Endothelial cell (in vitro differentiated cells): Measurements from ENCODE around the gene FICD. TPM values are rescaled to one million over a fixed set of nuclear protein-coding genes. Genes with fewer than 3 reads are reported as not detected.

Experiments
- DNase-seq: peaks from one replicate; pipeline ENCODE4 v3.0.0; 2021; ENCODE audit warnings: low spot score
- H3K27ac Mint-ChIP-seq: one replicate; pipeline ENCODE4 v1.8.0; 2021; ENCODE audit warnings: mixed read lengths, inconsistent platforms; ENCODE audit not compliant: unreplicated experiment
- H3K27me3 Mint-ChIP-seq: one replicate; pipeline ENCODE4 v1.8.0; 2021; ENCODE audit warnings: mild to moderate bottlenecking, moderate library complexity, mixed read lengths, inconsistent platforms; ENCODE audit not compliant: unreplicated experiment
- H3K36me3 Mint-ChIP-seq: one replicate; pipeline ENCODE4 v1.8.0; 2021; ENCODE audit warnings: mild to moderate bottlenecking, low read depth, mixed read lengths, inconsistent platforms; ENCODE audit not compliant: unreplicated experiment
- H3K4me1 Mint-ChIP-seq: one replicate; pipeline ENCODE4 v1.8.0; 2021; ENCODE audit warnings: mild to moderate bottlenecking, mixed read lengths, inconsistent platforms; ENCODE audit not compliant: unreplicated experiment
- H3K4me3 Mint-ChIP-seq: one replicate; pipeline ENCODE4 v1.8.0; 2021; ENCODE audit warnings: mild to moderate bottlenecking, mixed read lengths, inconsistent platforms; ENCODE audit not compliant: unreplicated experiment
- H3K9me3 Mint-ChIP-seq: one replicate; pipeline ENCODE4 v1.8.0; 2021; ENCODE audit warnings: mixed read lengths, inconsistent platforms; ENCODE audit not compliant: unreplicated experiment
- total RNA-seq: library from RNA; stranded (reverse); fragmentation: NEBNext Ultra II Directional; extraction: Animal tissue kit (Norgen Biotek cat#: 25700); gene quantifications from one replicate; pipeline ENCODE4 v1.2.1, GENCODE V29; 2021; ENCODE audit not compliant: unreplicated experiment
- TF ChIP-seq, protein P1 (sequence below): fragments of 200-600 bp; sonication (generic); IDR thresholded peaks from one replicate; pipeline ENCODE4 v1.5.0; 2021; ENCODE audit warnings: antibody characterized with exemption; ENCODE audit not compliant: unreplicated experiment

Gene FICD
- total RNA-seq, 1 donor from 2014 or later = 5.5 TPM

DNA sequence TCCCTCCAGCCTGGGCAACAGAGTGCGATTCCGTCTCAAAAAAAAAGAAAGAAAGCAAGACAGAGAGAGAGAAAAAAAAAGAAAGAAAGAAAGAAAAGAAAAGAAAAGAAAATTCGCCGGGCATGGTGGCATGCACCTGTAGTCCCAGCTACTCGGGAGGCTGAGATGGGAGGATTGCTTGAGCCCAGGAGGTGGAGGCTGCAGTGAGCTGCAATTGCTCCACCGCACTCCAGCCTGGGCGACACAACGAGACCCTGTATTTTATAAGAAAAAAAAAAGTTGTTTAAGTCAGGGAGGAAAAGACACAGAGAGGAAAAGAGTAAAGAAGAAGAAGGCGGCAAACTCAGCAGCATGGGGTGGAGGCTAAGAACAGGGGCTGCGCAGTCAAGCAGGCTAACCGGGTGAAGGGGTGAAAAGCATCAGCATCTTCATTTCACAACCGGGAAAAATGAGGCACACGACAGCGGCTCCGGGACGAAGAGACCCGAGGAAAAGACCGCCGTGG, 557 bp upstream of the FICD start:
- Mint-ChIP-seq H3K27ac (peak overlapping the region; percentile 36), H3K4me3 (peak overlapping the region; percentile 92), H3K27me3 (peaks cover 17% of the 10 kb centered on the region)

DNA sequence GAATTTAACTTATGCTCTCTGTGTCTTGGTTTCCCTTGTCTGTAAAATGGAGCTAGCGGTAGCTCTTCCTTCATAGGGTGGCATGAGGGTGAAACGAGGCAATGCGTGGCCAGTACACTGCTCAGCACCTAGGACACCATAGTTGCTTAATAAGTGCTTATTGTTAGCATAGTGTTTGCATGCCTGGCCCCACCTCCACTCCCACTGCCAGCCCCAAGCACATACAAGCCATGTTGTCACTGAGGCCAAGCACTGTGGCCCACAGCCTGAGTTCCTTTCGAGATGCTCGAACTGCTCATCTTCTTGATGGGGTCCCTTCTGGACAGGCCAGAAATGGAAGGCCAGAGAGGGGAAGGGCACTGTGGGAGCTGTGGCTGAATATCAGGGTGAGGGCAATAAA, 839 bp downstream of the FICD start:
- Mint-ChIP-seq H3K27ac (peak overlapping the region; percentile 84), H3K36me3 (peaks cover 15% of the 10 kb centered on the region), H3K4me3 (peak overlapping the region; percentile 92), H3K4me1 (peaks cover 9% of the 10 kb centered on the region), H3K9me3 (no peaks in the 10 kb centered on the region), H3K27me3 (peaks cover 20% of the 10 kb centered on the region)
- no peak for DNase-seq
- TF ChIP-seq, protein P1, sequence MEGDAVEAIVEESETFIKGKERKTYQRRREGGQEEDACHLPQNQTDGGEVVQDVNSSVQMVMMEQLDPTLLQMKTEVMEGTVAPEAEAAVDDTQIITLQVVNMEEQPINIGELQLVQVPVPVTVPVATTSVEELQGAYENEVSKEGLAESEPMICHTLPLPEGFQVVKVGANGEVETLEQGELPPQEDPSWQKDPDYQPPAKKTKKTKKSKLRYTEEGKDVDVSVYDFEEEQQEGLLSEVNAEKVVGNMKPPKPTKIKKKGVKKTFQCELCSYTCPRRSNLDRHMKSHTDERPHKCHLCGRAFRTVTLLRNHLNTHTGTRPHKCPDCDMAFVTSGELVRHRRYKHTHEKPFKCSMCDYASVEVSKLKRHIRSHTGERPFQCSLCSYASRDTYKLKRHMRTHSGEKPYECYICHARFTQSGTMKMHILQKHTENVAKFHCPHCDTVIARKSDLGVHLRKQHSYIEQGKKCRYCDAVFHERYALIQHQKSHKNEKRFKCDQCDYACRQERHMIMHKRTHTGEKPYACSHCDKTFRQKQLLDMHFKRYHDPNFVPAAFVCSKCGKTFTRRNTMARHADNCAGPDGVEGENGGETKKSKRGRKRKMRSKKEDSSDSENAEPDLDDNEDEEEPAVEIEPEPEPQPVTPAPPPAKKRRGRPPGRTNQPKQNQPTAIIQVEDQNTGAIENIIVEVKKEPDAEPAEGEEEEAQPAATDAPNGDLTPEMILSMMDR = no peak

More for the DNA sequence above, 557 bp upstream of the FICD start:
- no peaks in the 10 kb centered on the region for H3K9me3 Mint-ChIP-seq
- no peak for DNase-seq
- H3K36me3 Mint-ChIP-seq = peaks cover 15% of the 10 kb centered on the region
- TF ChIP-seq, protein P1 = no peak
- peaks cover 9% of the 10 kb centered on the region for H3K4me1 Mint-ChIP-seq

DNA sequence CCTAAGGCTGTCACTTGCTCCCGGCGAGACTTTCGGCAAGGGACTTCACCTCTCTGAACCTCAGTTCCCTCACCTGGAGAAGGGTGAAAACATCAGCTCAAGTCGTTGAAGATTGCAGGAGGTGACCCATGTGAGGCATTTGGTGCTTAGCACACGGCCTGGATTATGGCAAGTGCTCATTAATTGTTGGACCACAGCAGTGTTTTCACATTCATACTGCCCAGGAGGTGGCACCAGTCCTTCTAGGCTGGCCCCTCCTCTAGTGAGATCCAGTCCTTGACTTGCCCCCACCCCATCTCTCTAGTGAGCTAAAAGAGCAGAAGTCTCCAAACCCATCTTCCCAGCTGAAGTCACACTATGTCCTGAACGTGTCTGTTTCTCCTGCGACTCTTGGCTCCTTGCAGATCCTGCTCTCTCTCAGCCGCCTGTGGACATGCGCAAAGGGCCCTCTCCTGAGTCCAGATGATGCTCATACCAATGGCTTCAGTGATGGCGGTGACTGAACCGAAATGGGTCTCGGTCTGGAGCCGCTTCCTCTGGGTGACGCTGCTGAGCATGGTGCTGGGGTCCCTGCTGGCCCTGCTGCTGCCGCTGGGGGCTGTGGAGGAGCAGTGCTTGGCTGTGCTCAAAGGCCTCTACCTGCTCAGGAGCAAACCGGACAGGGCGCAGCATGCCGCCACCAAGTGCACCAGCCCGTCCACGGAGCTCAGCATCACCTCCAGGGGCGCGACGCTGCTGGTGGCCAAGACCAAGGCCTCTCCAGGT, 1.6 kb downstream of the FICD start:
- no peaks in the 10 kb centered on the region for H3K9me3 Mint-ChIP-seq
- peaks cover 20% of the 10 kb centered on the region for H3K27me3 Mint-ChIP-seq
- H3K27ac Mint-ChIP-seq = peak overlapping the region; percentile 20
- H3K4me1 Mint-ChIP-seq = peaks cover 9% of the 10 kb centered on the region
- no peak for DNase-seq
- TF ChIP-seq, protein P1 = no peak
- H3K36me3 Mint-ChIP-seq = peaks cover 17% of the 10 kb centered on the region
- peak overlapping the region; percentile 92 for H3K4me3 Mint-ChIP-seq

DNA sequence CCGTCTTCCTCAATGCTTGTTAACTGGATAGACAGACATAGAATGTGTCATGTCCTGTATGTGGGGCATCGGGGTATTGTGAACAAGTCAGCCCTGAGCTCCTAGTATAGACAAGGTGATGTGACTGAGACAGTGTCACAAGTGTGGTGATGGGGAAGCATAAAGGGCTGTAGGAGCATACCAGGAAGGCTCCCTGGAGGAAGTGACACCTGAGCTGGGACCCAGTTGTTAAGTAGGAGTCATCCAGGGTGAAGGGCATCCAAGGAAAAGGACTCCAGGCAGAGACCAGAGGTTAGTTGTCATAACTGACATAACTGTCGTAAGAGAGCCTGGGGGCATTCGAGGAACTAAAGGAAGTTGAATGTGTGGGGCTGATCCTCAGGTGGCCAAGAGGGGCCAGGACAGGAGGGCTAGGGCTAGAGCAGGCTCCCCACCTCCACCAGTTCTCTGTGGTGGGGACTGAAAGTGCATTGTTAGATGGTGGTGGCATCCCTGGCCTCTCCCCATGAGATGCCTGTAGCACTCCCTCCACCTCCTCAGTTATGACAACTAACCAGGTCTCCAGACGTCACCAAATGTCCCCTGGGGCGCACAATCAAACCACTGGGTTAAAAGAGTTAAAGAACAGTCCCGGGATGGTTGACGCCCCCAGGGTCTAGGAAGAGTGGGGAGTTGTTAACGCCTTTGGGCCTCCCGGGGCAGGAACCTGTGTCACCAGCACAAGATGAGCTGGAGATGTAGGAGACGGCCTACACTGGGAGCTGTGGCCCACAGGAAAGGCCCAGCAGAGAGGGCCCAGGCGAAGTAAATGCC, 2.4 kb downstream of the FICD start:
- Mint-ChIP-seq H3K36me3 (peaks cover 23% of the 10 kb centered on the region), H3K4me1 (peaks cover 4% of the 10 kb centered on the region), H3K27ac (no peak overlapping the region), H3K27me3 (peaks cover 20% of the 10 kb centered on the region), H3K9me3 (no peaks in the 10 kb centered on the region), H3K4me3 (peak overlapping the region; percentile 32)
- DNase-seq = no peak
- TF ChIP-seq, protein P1 = no peak
